Stimulated activated CD4-positive, alpha-beta T cell treated with anti-CD3 and anti-CD28 coated beads, Interleukin-15, amount 100 ng/mL, for 48 hours (primary cell): ENCODE measurements around the gene SORBS1.

Experiments used
- DNase-seq, 2 donors: peaks; one replicate each; pipeline ENCODE4 v3.0.0-alpha.2; 2020; ENCODE audit warnings: low read depth in 2 of 2

The SORBS1 gene

GRCh38 chr10:95513941-95514392 lies 47.2 kb downstream of the SORBS1 start:
- DNase-seq, result peak in 1 of 2 donors; percentile 22

- DNase-seq, result no peak
Measured at GRCh38 chr10:95513008-95513589, 48.1 kb downstream of the SORBS1 start.

GRCh38 chr10:95511314-95511713 lies 49.9 kb downstream of the SORBS1 start:
- no peak for DNase-seq

GRCh38 chr10:95509251-95509650 lies 51.9 kb downstream of the SORBS1 start:
- DNase-seq, result no peak

- DNase-seq, result no peak
Measured at GRCh38 chr10:95508730-95509129, 52.4 kb downstream of the SORBS1 start.

- no peak for DNase-seq
Measured at GRCh38 chr10:95506056-95506737, 55.0 kb downstream of the SORBS1 start.

GRCh38 chr10:95505641-95506040 lies 55.5 kb downstream of the SORBS1 start:
- no peak for DNase-seq

- no peak for DNase-seq
Measured at GRCh38 chr10:95505084-95505610, 56.0 kb downstream of the SORBS1 start.

- DNase-seq, result no peak
Measured at GRCh38 chr10:95504246-95504691, 56.9 kb downstream of the SORBS1 start.

- no peak for DNase-seq
Measured at GRCh38 chr10:95503526-95503925, 57.6 kb downstream of the SORBS1 start.

- DNase-seq, result no peak
Measured at GRCh38 chr10:95503001-95503400, 58.2 kb downstream of the SORBS1 start.

- DNase-seq, result no peak
Measured at GRCh38 chr10:95502377-95502776, 58.8 kb downstream of the SORBS1 start.

- no peak for DNase-seq
Measured at GRCh38 chr10:95501203-95502094, 59.7 kb downstream of the SORBS1 start.

- DNase-seq, result peak in 1 of 2 donors; percentile 4
Measured at GRCh38 chr10:95500649-95501048, 60.5 kb downstream of the SORBS1 start.

GRCh38 chr10:95500097-95500496 lies 61.1 kb downstream of the SORBS1 start:
- no peak for DNase-seq

GRCh38 chr10:95499482-95499989 lies 61.6 kb downstream of the SORBS1 start:
- no peak for DNase-seq

- DNase-seq, result no peak
Measured at GRCh38 chr10:95496951-95497350, 64.2 kb downstream of the SORBS1 start.

GRCh38 chr10:95496246-95496911 lies 64.8 kb downstream of the SORBS1 start:
- no peak for DNase-seq

GRCh38 chr10:95493862-95494261 lies 67.3 kb downstream of the SORBS1 start:
- DNase-seq, result no peak

- DNase-seq, result no peak
Measured at GRCh38 chr10:95487994-95488393, 73.2 kb downstream of the SORBS1 start.

- DNase-seq, result no peak
Measured at GRCh38 chr10:95485056-95485844, 75.9 kb downstream of the SORBS1 start.
